ENCODE data around the gene TNNT1.

The TNNT1 gene

DNA sequence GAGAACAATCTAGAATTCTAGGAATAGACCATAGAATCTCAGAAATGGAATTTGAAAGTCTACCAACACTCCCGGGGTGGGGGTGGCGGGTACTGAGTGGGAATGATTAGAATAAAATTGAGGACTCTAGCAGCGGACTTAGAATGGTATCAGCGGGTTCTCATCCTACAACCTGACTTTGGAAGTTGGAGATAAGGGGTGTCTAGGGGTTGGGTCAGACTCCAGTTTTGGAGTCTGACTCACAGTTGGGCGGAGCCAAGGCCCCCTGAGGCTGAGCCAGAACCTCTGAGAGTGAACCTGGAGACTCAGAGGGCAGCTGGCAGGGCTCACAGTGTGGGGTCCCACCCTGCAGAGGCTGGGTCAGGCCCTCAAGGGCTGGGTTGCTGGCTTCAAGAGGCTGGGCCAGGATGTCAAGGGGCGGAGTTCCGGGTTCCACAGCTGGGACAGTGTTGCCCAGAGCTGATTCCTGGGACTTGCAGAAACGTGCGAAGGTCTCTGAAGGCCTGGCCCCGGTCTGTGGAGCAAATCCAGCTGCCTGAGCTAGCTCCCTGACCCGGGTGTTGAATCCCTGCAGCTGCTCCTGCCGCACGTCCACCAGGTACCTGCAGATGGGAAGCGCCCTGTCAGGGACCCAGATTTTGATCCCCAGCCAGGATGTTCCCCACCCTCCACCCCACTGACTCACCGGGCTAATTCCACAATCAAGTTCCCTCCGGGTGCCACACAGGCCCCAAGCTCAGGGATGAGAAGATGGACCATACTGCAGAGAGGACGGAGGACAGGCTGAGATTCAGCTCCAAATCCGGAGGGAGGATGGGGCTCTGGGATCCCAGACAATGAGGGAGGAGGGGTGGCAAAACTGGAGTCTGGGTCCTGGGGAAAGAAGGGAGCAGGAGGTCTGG lies 10.1 kb upstream of the TNNT1 start:
- Histone ChIP-seq H3K36me3 (ENCODE audit: low read length) (no peaks in the 10 kb centered on the region), H2AFZ (ENCODE audit: low read depth, low read length, severe bottlenecking) (no peak overlapping the region), H3K4me3 (ENCODE audit: insufficient read depth, low read length, poor library complexity, severe bottlenecking) (no peak overlapping the region), H3F3A (ENCODE audit: insufficient read depth) (0 out of 2 replicates have a peak, but pooled peaks cover 3% of the 10 kb centered on the region), H3K4me2 (ENCODE audit: low read depth, low read length, poor library complexity, severe bottlenecking) (no peak overlapping the region), H3K9me3 (ENCODE audit: insufficient read depth, low read length) (no peaks in the 10 kb centered on the region), H3K27ac (ENCODE audit: low read depth, low read length) (no peak overlapping the region), H3K9me2 (replicated peaks; ENCODE audit: insufficient read depth, low read length) (no peaks in the 10 kb centered on the region), H4K20me1 (ENCODE audit: low read depth, low read length) (no peaks in the 10 kb centered on the region), H3K27me3 (ENCODE audit: low read length) (no peaks in the 10 kb centered on the region), H3K79me2 (ENCODE audit: insufficient read depth, low read length) (no peaks in the 10 kb centered on the region), H3K9ac (ENCODE audit: low read length) (no peak overlapping the region)
- no peak for TF ChIP-seq EZH2phosphoT487 (conservative IDR thresholded peaks at IDR 0.05; ENCODE audit: low read length)
- TF ChIP-seq, protein P1, sequence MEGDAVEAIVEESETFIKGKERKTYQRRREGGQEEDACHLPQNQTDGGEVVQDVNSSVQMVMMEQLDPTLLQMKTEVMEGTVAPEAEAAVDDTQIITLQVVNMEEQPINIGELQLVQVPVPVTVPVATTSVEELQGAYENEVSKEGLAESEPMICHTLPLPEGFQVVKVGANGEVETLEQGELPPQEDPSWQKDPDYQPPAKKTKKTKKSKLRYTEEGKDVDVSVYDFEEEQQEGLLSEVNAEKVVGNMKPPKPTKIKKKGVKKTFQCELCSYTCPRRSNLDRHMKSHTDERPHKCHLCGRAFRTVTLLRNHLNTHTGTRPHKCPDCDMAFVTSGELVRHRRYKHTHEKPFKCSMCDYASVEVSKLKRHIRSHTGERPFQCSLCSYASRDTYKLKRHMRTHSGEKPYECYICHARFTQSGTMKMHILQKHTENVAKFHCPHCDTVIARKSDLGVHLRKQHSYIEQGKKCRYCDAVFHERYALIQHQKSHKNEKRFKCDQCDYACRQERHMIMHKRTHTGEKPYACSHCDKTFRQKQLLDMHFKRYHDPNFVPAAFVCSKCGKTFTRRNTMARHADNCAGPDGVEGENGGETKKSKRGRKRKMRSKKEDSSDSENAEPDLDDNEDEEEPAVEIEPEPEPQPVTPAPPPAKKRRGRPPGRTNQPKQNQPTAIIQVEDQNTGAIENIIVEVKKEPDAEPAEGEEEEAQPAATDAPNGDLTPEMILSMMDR (IDR thresholded peaks at IDR 0.05; ENCODE audit: insufficient read depth, low read length, poor library complexity, severe bottlenecking) = no peak

DNA sequence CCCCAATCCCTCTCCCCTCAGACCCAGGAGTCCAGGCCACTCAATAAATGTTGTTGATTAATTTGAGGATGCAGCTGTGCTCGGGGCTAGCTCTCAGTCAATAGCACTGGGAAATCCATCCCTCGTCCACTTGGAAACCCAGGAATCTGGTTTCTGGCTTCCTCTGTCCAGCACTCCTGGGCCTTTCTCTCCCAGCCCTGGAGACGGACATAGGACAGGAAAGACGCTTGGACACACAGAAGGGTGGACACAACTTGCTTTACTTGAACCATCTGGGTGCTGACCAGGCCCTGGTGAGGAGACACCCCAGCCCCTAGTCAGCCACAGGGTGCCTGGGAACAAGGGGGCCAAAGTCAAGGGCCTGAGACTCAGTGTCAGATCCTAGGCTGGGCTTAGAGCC lies 9.4 kb upstream of the TNNT1 start:
- Histone ChIP-seq H3K79me2 (ENCODE audit: insufficient read depth, low read length) (no peaks in the 10 kb centered on the region), H3K27ac (ENCODE audit: low read depth, low read length) (no peak overlapping the region), H4K20me1 (ENCODE audit: low read depth, low read length) (no peaks in the 10 kb centered on the region), H3F3A (ENCODE audit: insufficient read depth) (peaks cover 3% of the 10 kb centered on the region; the same call in 1 of the 2 replicates), H3K9ac (ENCODE audit: low read length) (no peak overlapping the region), H3K9me2 (replicated peaks; ENCODE audit: insufficient read depth, low read length) (no peaks in the 10 kb centered on the region), H3K9me3 (ENCODE audit: insufficient read depth, low read length) (no peaks in the 10 kb centered on the region), H2AFZ (ENCODE audit: low read depth, low read length, severe bottlenecking) (no peak overlapping the region), H3K4me2 (ENCODE audit: low read depth, low read length, poor library complexity, severe bottlenecking) (no peak overlapping the region), H3K36me3 (ENCODE audit: low read length) (no peaks in the 10 kb centered on the region), H3K4me3 (ENCODE audit: insufficient read depth, low read length, poor library complexity, severe bottlenecking) (no peak overlapping the region), H3K27me3 (ENCODE audit: low read length) (no peaks in the 10 kb centered on the region)
- TF ChIP-seq EZH2phosphoT487 (conservative IDR thresholded peaks at IDR 0.05; ENCODE audit: low read length) = no peak
- TF ChIP-seq, protein P1 (IDR thresholded peaks at IDR 0.05; ENCODE audit: insufficient read depth, low read length, poor library complexity, severe bottlenecking) = no peak

DNA sequence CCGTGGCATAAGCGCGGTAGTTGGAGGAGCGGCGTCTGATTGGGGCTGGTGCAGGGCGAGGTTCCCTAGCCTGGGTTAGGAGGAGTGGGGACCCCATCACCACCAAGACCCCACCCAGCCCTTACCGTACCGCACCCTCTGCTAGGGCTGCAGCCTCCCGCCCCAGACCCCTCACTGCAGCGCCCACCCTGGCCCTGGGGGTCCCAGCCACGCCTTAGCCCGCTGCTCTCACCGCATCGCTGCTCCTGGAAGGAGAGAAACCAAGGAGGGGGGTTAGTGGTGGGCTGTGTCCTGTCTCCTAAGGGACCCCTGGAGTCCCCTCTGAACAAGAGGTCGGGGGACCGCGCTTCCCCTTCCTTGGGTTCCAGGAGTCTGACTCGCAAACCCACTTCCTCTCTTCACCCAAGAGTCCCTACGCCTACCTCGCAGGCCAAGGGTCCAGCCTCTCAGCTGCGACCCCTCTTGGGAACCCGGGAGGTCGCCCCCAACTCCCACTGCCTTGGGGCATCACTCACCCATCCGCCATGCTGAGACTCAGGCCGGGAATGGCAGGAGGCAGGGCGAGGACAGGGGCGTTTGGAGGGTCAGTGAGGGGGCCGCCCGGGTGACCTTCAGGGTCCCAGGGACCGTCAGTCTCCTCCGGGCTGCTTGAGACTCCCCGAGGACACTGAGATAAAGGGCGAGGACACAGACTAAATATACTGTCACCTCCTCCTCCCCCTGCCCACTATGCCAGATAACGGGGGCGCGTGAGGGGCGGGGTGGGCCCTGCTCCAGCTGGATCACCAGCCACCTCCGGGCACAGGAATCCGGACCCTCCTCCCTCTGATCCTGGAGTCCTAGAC lies 8.3 kb upstream of the TNNT1 start, which contains the start of gene TNNI3:
Gene TNNI3, minus strand, starts transcription at position 669 of the 845 bp plus-strand sequence. Its CDS starts 143 bp downstream, at position 526.
- no peaks in the 10 kb centered on the region for H3K9me2 ChIP-seq (replicated peaks; ENCODE audit: insufficient read depth, low read length)
- no peaks in the 10 kb centered on the region for H3K79me2 ChIP-seq (ENCODE audit: insufficient read depth, low read length)
- no peak within 1 kb of the TSS for H3K27ac ChIP-seq (ENCODE audit: low read depth, low read length)
- no peak within 1 kb of the TSS for H2AFZ ChIP-seq (ENCODE audit: low read depth, low read length, severe bottlenecking)
- no peaks in the 10 kb centered on the region for H3K27me3 ChIP-seq (ENCODE audit: low read length)
- H3F3A ChIP-seq (ENCODE audit: insufficient read depth) = peaks cover 1% of the 10 kb centered on the region; the same call in 1 of the 2 replicates
- H3K36me3 ChIP-seq (ENCODE audit: low read length) = no peaks in the 10 kb centered on the region
- TF ChIP-seq EZH2phosphoT487 (conservative IDR thresholded peaks at IDR 0.05; ENCODE audit: low read length) = no peak
- TF ChIP-seq, protein P1 (IDR thresholded peaks at IDR 0.05; ENCODE audit: insufficient read depth, low read length, poor library complexity, severe bottlenecking) = no peak
- no peak within 1 kb of the TSS for H3K4me2 ChIP-seq (ENCODE audit: low read depth, low read length, poor library complexity, severe bottlenecking)
- no peaks in the 10 kb centered on the region for H3K9me3 ChIP-seq (ENCODE audit: insufficient read depth, low read length)
- no peak within 1 kb of the TSS for H3K4me3 ChIP-seq (ENCODE audit: insufficient read depth, low read length, poor library complexity, severe bottlenecking)
- H4K20me1 ChIP-seq (ENCODE audit: low read depth, low read length) = no peaks in the 10 kb centered on the region
- no peak within 1 kb of the TSS for H3K9ac ChIP-seq (ENCODE audit: low read length)
